A549 (cell line): ENCODE measurements around the gene ALPG. TPM values are rescaled to one million over a fixed set of nuclear protein-coding genes. Genes with fewer than 3 reads are reported as not detected.
"Not testable (repeated sequence)": the region's sequence is repeated elsewhere in the genome, so short reads cannot be mapped to it uniquely, and the experiment has no call there.

ENCODE experiments used
- ATAC-seq, 2 experiments: fragments of 200-7000 bp in 1 of 2; fragments of >200 bp in 1 of 2; cut with Nextera tagmentation in 1 of 2; cut with Tn5 transposase in 1 of 2; 3 replicates each; pipeline versions ENCODE4 v1.8.0 to v1.9.1; 2018 to 2020; ENCODE audit warnings: mild to moderate bottlenecking in 1 of 2, moderate library complexity in 1 of 2
- CTCF ChIA-PET: fragments of 300-600 bp; sonication (Branson Sonifier 250); formaldehyde crosslinking; extraction: SDS; loops from one replicate; lab custom pipeline; 2021; ENCODE audit warnings: antibody characterized with exemption, inconsistent platforms; lab: Yijun Ruan, JAX
- POLR2A ChIA-PET: fragments of 350-600 bp; formaldehyde crosslinking; extraction: SDS; loops from one replicate; lab custom pipeline; 2021; ENCODE audit warnings: antibody characterized with exemption, inconsistent platforms; lab: Yijun Ruan, JAX
- DNase-seq, 2 experiments: peaks; one replicate each; pipeline versions ENCODE4 v3.0.0 to v3.0.0-alpha.2; 2011 to 2016; ENCODE audit warnings: low read depth in 1 of 2, low spot score in 1 of 2
- FAIRE-seq: peaks from 2 replicates; lab custom pipeline; 2011; peaks lifted over from hg19 to GRCh38; lab: Jason Lieb, UNC
- H3K27ac ChIP-seq, 2 experiments: fragments of >200 bp; sonication (Bioruptor Twin); formaldehyde crosslinking; 3 replicates each; pipeline ENCODE4 v1.5.1; 2016 to 2017
- H3K4me1 ChIP-seq: fragments of >200 bp; sonication (Bioruptor Twin); formaldehyde crosslinking; 3 replicates; pipeline ENCODE4 v1.6.1; 2016
- H3K4me2 ChIP-seq: fragments of >200 bp; sonication (Bioruptor Twin); formaldehyde crosslinking; 3 replicates; pipeline ENCODE4 v1.6.1; 2016
- H3K4me3 ChIP-seq: fragments of >200 bp; sonication (Bioruptor Twin); formaldehyde crosslinking; 3 replicates; pipeline ENCODE4 v1.5.1; 2016
- H3K9me3 ChIP-seq: fragments of >200 bp; sonication (Bioruptor Twin); formaldehyde crosslinking; 3 replicates; pipeline ENCODE4 v1.6.1; 2016
- CBX2 ChIP-seq: fragments of 200-600 bp; sonication (generic); IDR thresholded peaks from 2 replicates; pipeline ENCODE4 v1.6.1; 2016; ENCODE audit warnings: low read depth, mild to moderate bottlenecking, borderline replicate concordance
- FOSB ChIP-seq: fragments of 250-450 bp; sonication (Bioruptor Pico); IDR thresholded peaks from 2 replicates; pipeline ENCODE4 v1.5.0; 2020; ENCODE audit warnings: mild to moderate bottlenecking, moderate library complexity
- FOXS1 ChIP-seq: fragments of 250-450 bp; sonication (Bioruptor Pico); IDR thresholded peaks from 2 replicates; pipeline ENCODE4 v1.5.0; 2020; ENCODE audit warnings: mild to moderate bottlenecking, moderate library complexity
- HDAC2 ChIP-seq: fragments of 200-600 bp; sonication (generic); IDR thresholded peaks from 2 replicates; pipeline ENCODE4 v1.6.1; 2016
- JUNB ChIP-seq: fragments of >200 bp; sonication (Bioruptor Twin); formaldehyde crosslinking; IDR thresholded peaks from 2 replicates; pipeline ENCODE4 v1.6.1; 2016
- KDM1A ChIP-seq: fragments of 200-600 bp; sonication (generic); IDR thresholded peaks from 2 replicates; pipeline ENCODE4 v1.6.1; 2016; ENCODE audit warnings: low read depth, mild to moderate bottlenecking
- RNF2 ChIP-seq: fragments of 200-600 bp; sonication (generic); IDR thresholded peaks from 2 replicates; pipeline ENCODE4 v1.6.1; 2016; ENCODE audit warnings: low read depth, mild to moderate bottlenecking, antibody characterized with exemption, moderate library complexity, borderline replicate concordance
- TFCP2L1 ChIP-seq: fragments of 250-450 bp; sonication (Bioruptor Pico); IDR thresholded peaks from 2 replicates; pipeline ENCODE4 v1.5.0; 2021; ENCODE audit warnings: mild to moderate bottlenecking
- ZC3H11A ChIP-seq: fragments of 450-650 bp; IDR thresholded peaks from 2 replicates; pipeline ENCODE4 v1.6.1; 2014; ENCODE audit warnings: antibody characterized with exemption, mild to moderate bottlenecking
- ZFP36 ChIP-seq: fragments of 450-650 bp; IDR thresholded peaks from 2 replicates; pipeline ENCODE4 v1.6.1; 2014; ENCODE audit warnings: borderline replicate concordance; ENCODE audit not compliant: partially characterized antibody
- ZNF302 ChIP-seq: fragments of 250-450 bp; sonication (Bioruptor Pico); IDR thresholded peaks from 2 replicates; pipeline ENCODE4 v1.9.0; 2021; ENCODE audit warnings: inconsistent platforms, mild to moderate bottlenecking, moderate library complexity
- WGBS: methylation state at CpG from one replicate; pipeline ENCODE4 v1.1.6; 2017; ENCODE audit errors: missing lambda C conversion rate; 5-methylcytosine and 5-hydroxymethylcytosine counted together
- polyA plus RNA-seq, 4 experiments: library from polyadenylated mRNA; depleted of rRNA in 3 of 4; stranded (reverse); fragments of >200 nt; fragmentation: RNase III in 1 of 4; extraction: RNeasy Plus Mini Kit Qiagen cat#74134 plus additional on column Dnase treatment in 1 of 4; gene quantifications; 2 replicates in 3 of 4; 3 replicates in 1 of 4; pipeline ENCODE4 v1.2.3, GENCODE V29; 2011 to 2017
- TF ChIP-seq, protein P1 (sequence below): fragments of >200 bp; sonication (Bioruptor Twin); formaldehyde crosslinking; IDR thresholded peaks from 3 replicates; pipeline ENCODE4 v1.5.1; 2016
- TF ChIP-seq, protein P2 (sequence below): fragments of >200 bp; sonication (Bioruptor Twin); formaldehyde crosslinking; IDR thresholded peaks from 3 replicates; pipeline ENCODE4 v1.6.1; 2016
- TF ChIP-seq, protein P3 (sequence below): IDR thresholded peaks from 2 replicates; pipeline ENCODE4 v1.6.1; 2012; ENCODE audit warnings: low read depth, borderline replicate concordance
- TF ChIP-seq, protein P4 (sequence below): fragments of 450-650 bp; IDR thresholded peaks from 2 replicates; pipeline ENCODE4 v1.6.1; 2014; ENCODE audit warnings: antibody characterized with exemption

Gene ALPG
- polyA plus RNA-seq, 2 of the 4 experiments (the other 2 are of a cell fraction): 0.04 to 0.18 TPM

DNA sequence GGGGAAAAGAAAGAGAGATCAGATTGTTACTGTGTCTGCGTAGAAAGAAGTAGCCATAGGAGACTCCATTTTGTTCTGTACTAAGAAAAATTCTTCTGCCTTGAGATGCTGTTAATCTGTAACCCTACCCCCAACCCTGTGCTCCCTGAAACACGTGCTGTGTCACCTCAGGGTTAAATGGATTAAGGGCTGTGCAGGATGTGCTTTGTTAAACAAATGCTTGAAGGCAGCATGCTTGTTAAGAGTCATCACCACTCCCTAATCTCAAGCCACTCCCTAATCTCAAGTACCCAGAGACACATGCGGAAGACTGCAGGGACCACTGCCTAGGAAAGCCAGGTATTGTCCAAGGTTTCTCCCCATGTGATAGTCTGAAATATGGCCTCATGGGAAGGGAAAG lies 16.4 kb downstream of the ALPG start:
- H3K27ac ChIP-seq, FAIRE-seq, H3K4me2 ChIP-seq, H3K4me1 ChIP-seq, DNase-seq, H3K4me3 ChIP-seq, H3K9me3 ChIP-seq, CTCF ChIA-PET, POLR2A ChIA-PET, ATAC-seq: not testable (repeated sequence)
- WGBS: 47% methylated on average over 2 of the region's 3 CpGs

DNA sequence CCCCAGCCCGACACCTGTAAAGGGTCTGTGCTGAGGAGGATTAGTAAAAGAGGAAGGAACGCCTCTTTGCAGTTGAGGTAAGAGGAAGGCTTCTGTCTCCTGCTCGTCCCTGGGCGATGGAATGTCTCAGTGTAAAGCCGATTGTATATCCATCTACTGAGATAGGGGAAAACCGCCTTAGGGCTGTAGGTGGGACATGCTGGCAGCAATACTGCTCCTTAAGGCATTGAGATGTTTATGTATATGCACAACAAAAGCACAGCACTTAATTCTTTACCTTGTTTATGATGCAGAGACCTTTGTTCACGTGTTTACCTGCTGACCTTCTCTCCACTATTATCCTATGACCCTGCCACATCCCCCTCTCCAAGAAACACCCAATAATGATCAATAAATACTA lies 16.8 kb downstream of the ALPG start:
- H3K4me1 ChIP-seq, CTCF ChIA-PET, POLR2A ChIA-PET, DNase-seq, H3K4me2 ChIP-seq, H3K4me3 ChIP-seq, H3K9me3 ChIP-seq, FAIRE-seq, ATAC-seq, H3K27ac ChIP-seq: not testable (repeated sequence)
- 71% methylated on average over 7 of the region's 7 CpGs for WGBS

- ChIA-PET CTCF (no interaction called here), POLR2A (no interaction called here)
- peak; percentile 8 to 25; a peak in 3 of 6 replicates for ATAC-seq
- Histone ChIP-seq H3K9me3 (no peaks in the 10 kb centered on the region), H3K4me2 (no peak overlapping the region), H3K4me3 (no peak overlapping the region), H3K27ac (no peak overlapping the region), H3K4me1 (no peaks in the 10 kb centered on the region)
- TF ChIP-seq TFCP2L1 (CRISPR knock-in tag) (no peak), CBX2 (no peak), ZC3H11A (no peak), KDM1A (no peak)
- TF ChIP-seq, protein P1, sequence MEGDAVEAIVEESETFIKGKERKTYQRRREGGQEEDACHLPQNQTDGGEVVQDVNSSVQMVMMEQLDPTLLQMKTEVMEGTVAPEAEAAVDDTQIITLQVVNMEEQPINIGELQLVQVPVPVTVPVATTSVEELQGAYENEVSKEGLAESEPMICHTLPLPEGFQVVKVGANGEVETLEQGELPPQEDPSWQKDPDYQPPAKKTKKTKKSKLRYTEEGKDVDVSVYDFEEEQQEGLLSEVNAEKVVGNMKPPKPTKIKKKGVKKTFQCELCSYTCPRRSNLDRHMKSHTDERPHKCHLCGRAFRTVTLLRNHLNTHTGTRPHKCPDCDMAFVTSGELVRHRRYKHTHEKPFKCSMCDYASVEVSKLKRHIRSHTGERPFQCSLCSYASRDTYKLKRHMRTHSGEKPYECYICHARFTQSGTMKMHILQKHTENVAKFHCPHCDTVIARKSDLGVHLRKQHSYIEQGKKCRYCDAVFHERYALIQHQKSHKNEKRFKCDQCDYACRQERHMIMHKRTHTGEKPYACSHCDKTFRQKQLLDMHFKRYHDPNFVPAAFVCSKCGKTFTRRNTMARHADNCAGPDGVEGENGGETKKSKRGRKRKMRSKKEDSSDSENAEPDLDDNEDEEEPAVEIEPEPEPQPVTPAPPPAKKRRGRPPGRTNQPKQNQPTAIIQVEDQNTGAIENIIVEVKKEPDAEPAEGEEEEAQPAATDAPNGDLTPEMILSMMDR: no peak
- TF ChIP-seq, protein P2, sequence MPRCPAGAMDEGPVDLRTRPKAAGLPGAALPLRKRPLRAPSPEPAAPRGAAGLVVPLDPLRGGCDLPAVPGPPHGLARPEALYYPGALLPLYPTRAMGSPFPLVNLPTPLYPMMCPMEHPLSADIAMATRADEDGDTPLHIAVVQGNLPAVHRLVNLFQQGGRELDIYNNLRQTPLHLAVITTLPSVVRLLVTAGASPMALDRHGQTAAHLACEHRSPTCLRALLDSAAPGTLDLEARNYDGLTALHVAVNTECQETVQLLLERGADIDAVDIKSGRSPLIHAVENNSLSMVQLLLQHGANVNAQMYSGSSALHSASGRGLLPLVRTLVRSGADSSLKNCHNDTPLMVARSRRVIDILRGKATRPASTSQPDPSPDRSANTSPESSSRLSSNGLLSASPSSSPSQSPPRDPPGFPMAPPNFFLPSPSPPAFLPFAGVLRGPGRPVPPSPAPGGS: no peak
- TF ChIP-seq, protein P3, sequence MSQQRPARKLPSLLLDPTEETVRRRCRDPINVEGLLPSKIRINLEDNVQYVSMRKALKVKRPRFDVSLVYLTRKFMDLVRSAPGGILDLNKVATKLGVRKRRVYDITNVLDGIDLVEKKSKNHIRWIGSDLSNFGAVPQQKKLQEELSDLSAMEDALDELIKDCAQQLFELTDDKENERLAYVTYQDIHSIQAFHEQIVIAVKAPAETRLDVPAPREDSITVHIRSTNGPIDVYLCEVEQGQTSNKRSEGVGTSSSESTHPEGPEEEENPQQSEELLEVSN: no peak
- TF ChIP-seq, protein P4, sequence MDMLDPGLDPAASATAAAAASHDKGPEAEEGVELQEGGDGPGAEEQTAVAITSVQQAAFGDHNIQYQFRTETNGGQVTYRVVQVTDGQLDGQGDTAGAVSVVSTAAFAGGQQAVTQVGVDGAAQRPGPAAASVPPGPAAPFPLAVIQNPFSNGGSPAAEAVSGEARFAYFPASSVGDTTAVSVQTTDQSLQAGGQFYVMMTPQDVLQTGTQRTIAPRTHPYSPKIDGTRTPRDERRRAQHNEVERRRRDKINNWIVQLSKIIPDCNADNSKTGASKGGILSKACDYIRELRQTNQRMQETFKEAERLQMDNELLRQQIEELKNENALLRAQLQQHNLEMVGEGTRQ: no peak
- WGBS: 80% methylated on average over 16 of the region's 16 CpGs
- no peak for DNase-seq
- no peak for FAIRE-seq
These were observed 25.3 kb downstream of the ALPG start for GRCh38 chr2:232431705-232432590.

- TF ChIP-seq FOXS1 (CRISPR knock-in tag): no peak
- no peak for TF ChIP-seq ZFP36
- no peak for TF ChIP-seq CBX2
- TF ChIP-seq RNF2: no peak
- TF ChIP-seq JUNB: no peak
- TF ChIP-seq HDAC2: no peak
- no peak for TF ChIP-seq ZNF302 (CRISPR knock-in tag)
- no peak for TF ChIP-seq FOSB
- H3K27ac ChIP-seq: no peak overlapping the region
- ATAC-seq (peak; percentile 52 to 82; a peak in 4 of 6 replicates), FAIRE-seq (no peak), DNase-seq (no peak)
- CTCF ChIA-PET: no interaction called here
- POLR2A ChIA-PET: no interaction called here
- WGBS: 100% methylated on average over 1 of the region's 16 CpGs
- H3K4me3 ChIP-seq: no peak overlapping the region
- no peaks in the 10 kb centered on the region for H3K9me3 ChIP-seq
- no peaks in the 10 kb centered on the region for H3K4me1 ChIP-seq
- no peak overlapping the region for H3K4me2 ChIP-seq
These were observed 26.0 kb downstream of the ALPG start for GRCh38 chr2:232432598-232433184.

- DNase-seq, H3K4me3 ChIP-seq, POLR2A ChIA-PET, ATAC-seq, FAIRE-seq, H3K9me3 ChIP-seq, H3K4me2 ChIP-seq, H3K27ac ChIP-seq, H3K4me1 ChIP-seq: not testable (repeated sequence)
- CTCF ChIA-PET: interaction anchor here (1.2 to 1.6 kb wide), 3 partner anchors 527 to 539 kb away, joined by 3 to 4 read pairs (median 3); no protein-coding TSS in a partner anchor
- 93% methylated on average over 9 of the region's 9 CpGs for WGBS
These were observed 27.0 kb downstream of the ALPG start for GRCh38 chr2:232433622-232434021.
